22Rv1 (cell line): Measurements from ENCODE around the gene LARP4B.

Experiments used
- H3K27ac ChIP-seq: fragments of 450-650 bp; 2 replicates; pipeline ENCODE4 v1.5.1; 2017
- CTCF ChIP-seq: fragments of 450-650 bp; IDR thresholded peaks from 2 replicates; pipeline ENCODE4 v1.5.1; 2017; ENCODE audit warnings: mild to moderate bottlenecking
- ZFX ChIP-seq: fragments of 450-650 bp; IDR thresholded peaks from 2 replicates; pipeline ENCODE4 v1.6.1; 2017; ENCODE audit warnings: antibody characterized with exemption, borderline replicate concordance

Gene LARP4B

GRCh38 chr10:828191-828590 lies 103.3 kb downstream of the LARP4B start:
- TF ChIP-seq CTCF = no peak
- no peak for TF ChIP-seq ZFX
- no peak overlapping the region for H3K27ac ChIP-seq

- H3K27ac ChIP-seq = no peak overlapping the region
- TF ChIP-seq ZFX (no peak), CTCF (no peak)
Observed at GRCh38 chr10:824946-825345, 106.6 kb downstream of the LARP4B start.

GRCh38 chr10:824497-824896 lies 107.0 kb downstream of the LARP4B start:
- H3K27ac ChIP-seq = no peak overlapping the region
- TF ChIP-seq CTCF = no peak

- H3K27ac ChIP-seq = no peak overlapping the region
- TF ChIP-seq ZFX (no peak), CTCF (no peak)
Observed at GRCh38 chr10:822661-823367, 108.7 kb downstream of the LARP4B start.

GRCh38 chr10:822197-822596 lies 109.3 kb downstream of the LARP4B start:
- no peak for TF ChIP-seq ZFX
- TF ChIP-seq CTCF = no peak
- H3K27ac ChIP-seq = no peak overlapping the region

- no peak for TF ChIP-seq CTCF
- no peak for TF ChIP-seq ZFX
- no peak overlapping the region for H3K27ac ChIP-seq
Observed at GRCh38 chr10:821322-821721, 110.2 kb downstream of the LARP4B start.

- no peak overlapping the region for H3K27ac ChIP-seq
- TF ChIP-seq ZFX = no peak
- no peak for TF ChIP-seq CTCF
Observed at GRCh38 chr10:819816-820215, 111.7 kb downstream of the LARP4B start.
